Keratinocyte (primary cell): Measurements from ENCODE around the gene CYB5R4.

Experiments used
- CTCF ChIP-seq, 3 experiments: IDR thresholded peaks in 1 of 3; conservative IDR thresholded peaks in 1 of 3; optimal IDR thresholded peaks in 1 of 3; 2 replicates in 2 of 3; 3 replicates in 1 of 3; pipeline versions ENCODE3 to v1.5.1; 2011; ENCODE audit warnings: low read length in 3 of 3, mild to moderate bottlenecking in 3 of 3, moderate library complexity in 2 of 3, control low read depth in 1 of 3, inconsistent platforms in 1 of 3; ENCODE audit not compliant: insufficient read depth in 2 of 3; ENCODE audit errors: extremely low read depth in 1 of 3
- EZH2 ChIP-seq: IDR thresholded peaks from one replicate; pipeline ENCODE4 v1.6.1; 2012; ENCODE audit warnings: inconsistent platforms, mild to moderate bottlenecking, low read length, moderate library complexity

GRCh38 chr6:83985308-83985713, 125.8 kb downstream of the CYB5R4 start:
- TF ChIP-seq CTCF (optimal IDR thresholded peaks at IDR 0.05 in 1 of 3, IDR thresholded peaks at IDR 0.05 in 1 of 3, conservative IDR thresholded peaks at IDR 0.05 in 1 of 3; ENCODE audit: extremely low read depth in 1 of 3, insufficient read depth in 2 of 3, low read length in 3 of 3), result no peak
- no peak for TF ChIP-seq EZH2
